ENCODE results near the gene PDE9A.

PDE9A gene

DNA sequence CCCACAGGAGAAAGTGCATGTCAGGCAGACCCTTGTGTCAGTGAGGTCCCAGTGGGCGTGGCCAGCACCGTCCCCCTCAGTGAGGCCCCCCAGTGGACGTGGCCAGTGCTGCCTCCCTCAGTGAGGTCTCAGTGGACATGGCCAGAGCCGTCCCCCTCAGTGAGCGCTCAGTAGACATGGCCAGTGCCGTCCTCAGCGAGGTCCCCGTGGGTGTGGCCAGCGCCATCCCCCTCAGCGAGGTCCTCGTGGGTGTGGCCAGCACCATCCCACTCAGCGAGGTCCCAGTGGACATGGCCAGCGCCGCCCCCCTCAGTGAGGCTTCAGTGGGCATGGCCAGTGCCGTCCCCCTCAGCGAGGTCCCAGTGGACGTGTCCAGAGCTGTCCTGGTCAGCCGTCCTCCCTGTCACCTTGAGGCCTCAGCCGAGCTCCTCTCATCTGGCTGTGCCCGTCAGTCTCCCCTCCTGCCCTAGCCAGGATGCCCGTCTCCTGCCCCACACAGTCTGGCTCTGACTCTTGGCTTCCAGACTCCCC, 35.5 kb downstream of the PDE9A start:
- no peaks in the 10 kb centered on the region for H3K27me3 ChIP-seq (ENCODE audit: control insufficient read depth, insufficient read depth, low read length, poor library complexity, severe bottlenecking)
- 95 to 96% methylated on average over 21 of the region's 21 CpGs for WGBS, 2 experiments
- no peak overlapping the region for H3K4me3 ChIP-seq (ENCODE audit: insufficient read depth, low read depth, low read length)
- peaks cover 38% of the 10 kb centered on the region for H3K36me3 ChIP-seq (ENCODE audit: control insufficient read depth, insufficient read depth, low read length)
- H3K27ac ChIP-seq (ENCODE audit: insufficient read depth, low read depth, low read length, poor library complexity, severe bottlenecking): no peak overlapping the region
- no peaks in the 10 kb centered on the region for H3K9me3 ChIP-seq (ENCODE audit: control insufficient read depth, low read length)
- no peaks in the 10 kb centered on the region for H3K4me1 ChIP-seq (ENCODE audit: control insufficient read depth, insufficient read depth, low read length)

DNA sequence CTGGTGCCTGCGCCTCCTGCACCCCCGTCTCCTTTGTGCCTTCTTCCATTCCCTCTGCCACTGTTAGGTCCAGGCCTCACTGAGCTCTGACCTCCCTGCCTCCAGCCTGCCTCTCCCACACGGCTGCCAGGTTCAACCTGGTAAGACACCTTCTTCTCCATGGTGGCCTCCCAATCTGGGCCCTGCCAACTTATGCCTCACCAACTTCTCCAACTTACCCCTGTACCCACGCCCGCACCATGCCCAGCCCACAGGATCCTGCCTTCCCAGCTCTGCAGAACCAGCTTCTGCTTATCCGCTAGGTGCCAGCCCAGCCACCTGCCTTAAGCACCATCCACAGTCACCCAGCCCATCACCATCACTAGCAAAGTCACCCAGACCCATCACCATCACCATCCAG, 37.2 kb downstream of the PDE9A start:
- 85 to 86% methylated on average over 6 of the region's 6 CpGs for WGBS, 2 experiments
- Histone ChIP-seq H3K27ac (ENCODE audit: insufficient read depth, low read depth, low read length, poor library complexity, severe bottlenecking) (no peak overlapping the region), H3K9me3 (ENCODE audit: control insufficient read depth, low read length) (no peaks in the 10 kb centered on the region), H3K4me3 (ENCODE audit: insufficient read depth, low read depth, low read length) (no peak overlapping the region), H3K4me1 (ENCODE audit: control insufficient read depth, insufficient read depth, low read length) (no peaks in the 10 kb centered on the region), H3K27me3 (ENCODE audit: control insufficient read depth, insufficient read depth, low read length, poor library complexity, severe bottlenecking) (no peaks in the 10 kb centered on the region), H3K36me3 (ENCODE audit: control insufficient read depth, insufficient read depth, low read length) (peaks cover 43% of the 10 kb centered on the region)

DNA sequence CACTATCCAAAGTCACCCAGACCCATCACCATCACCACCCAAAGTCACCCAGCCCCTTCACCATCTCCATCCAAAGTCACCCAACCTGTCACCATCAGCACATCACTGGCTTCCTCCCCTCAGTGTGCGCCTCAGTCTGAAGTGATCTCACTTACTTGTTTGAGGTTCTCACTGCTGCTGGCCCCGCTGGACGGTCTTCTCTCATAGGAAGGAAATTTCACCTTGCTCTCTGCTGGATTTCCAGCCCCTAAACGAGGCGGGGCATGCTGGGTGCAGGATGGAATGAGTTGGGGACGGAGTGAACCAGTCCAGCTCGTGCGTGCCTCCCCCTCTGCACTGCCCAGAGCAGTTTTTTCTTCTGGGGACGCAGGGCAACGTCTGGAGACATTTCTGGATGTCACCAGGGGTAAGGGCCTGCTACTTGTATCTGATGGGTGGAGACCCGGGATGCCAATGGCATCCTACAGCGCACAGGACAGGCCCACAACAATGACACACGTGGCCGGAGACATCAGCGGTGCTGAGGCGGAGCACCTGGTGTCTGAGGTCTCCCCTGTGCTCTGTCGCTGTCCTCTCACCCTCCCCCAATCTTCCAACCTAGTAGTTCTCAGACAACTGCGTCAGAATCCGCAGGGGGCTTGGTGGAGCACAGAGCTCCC, 38.6 kb downstream of the PDE9A start:
- Histone ChIP-seq H3K4me3 (ENCODE audit: insufficient read depth, low read depth, low read length) (no peak overlapping the region), H3K36me3 (ENCODE audit: control insufficient read depth, insufficient read depth, low read length) (peaks cover 42% of the 10 kb centered on the region), H3K4me1 (ENCODE audit: control insufficient read depth, insufficient read depth, low read length) (no peaks in the 10 kb centered on the region), H3K27me3 (ENCODE audit: control insufficient read depth, insufficient read depth, low read length, poor library complexity, severe bottlenecking) (no peaks in the 10 kb centered on the region), H3K9me3 (ENCODE audit: control insufficient read depth, low read length) (no peaks in the 10 kb centered on the region), H3K27ac (ENCODE audit: insufficient read depth, low read depth, low read length, poor library complexity, severe bottlenecking) (no peak overlapping the region)
- 94 to 96% methylated on average over 19 of the region's 19 CpGs for WGBS, 2 experiments

DNA sequence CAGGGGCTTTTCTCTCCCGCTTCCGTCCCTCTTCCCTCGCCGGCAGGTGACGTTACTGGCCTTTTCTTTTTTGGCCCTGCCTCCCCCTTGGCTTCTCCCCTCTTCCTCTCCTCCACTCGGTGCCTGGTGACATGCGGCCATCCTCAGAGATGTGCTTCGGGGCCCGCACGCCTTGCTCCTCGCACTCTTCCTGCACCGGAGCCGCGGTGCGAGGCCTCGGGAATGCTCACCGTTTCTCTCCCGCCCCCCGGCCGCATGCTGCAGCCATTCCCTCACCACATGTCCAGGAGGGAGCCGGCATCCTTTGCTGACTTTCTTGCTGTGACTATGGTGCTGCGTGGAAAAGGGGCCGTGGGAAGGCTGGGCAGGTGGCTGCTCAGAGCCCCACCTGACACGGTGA, 39.3 kb downstream of the PDE9A start:
- Histone ChIP-seq H3K9me3 (ENCODE audit: control insufficient read depth, low read length) (no peaks in the 10 kb centered on the region), H3K4me3 (ENCODE audit: insufficient read depth, low read depth, low read length) (no peak overlapping the region), H3K36me3 (ENCODE audit: control insufficient read depth, insufficient read depth, low read length) (peaks cover 41% of the 10 kb centered on the region), H3K27me3 (ENCODE audit: control insufficient read depth, insufficient read depth, low read length, poor library complexity, severe bottlenecking) (no peaks in the 10 kb centered on the region), H3K4me1 (ENCODE audit: control insufficient read depth, insufficient read depth, low read length) (no peaks in the 10 kb centered on the region), H3K27ac (ENCODE audit: insufficient read depth, low read depth, low read length, poor library complexity, severe bottlenecking) (no peak overlapping the region)
- WGBS, 2 experiments: 91 to 95% methylated on average over 24 of the region's 24 CpGs

DNA sequence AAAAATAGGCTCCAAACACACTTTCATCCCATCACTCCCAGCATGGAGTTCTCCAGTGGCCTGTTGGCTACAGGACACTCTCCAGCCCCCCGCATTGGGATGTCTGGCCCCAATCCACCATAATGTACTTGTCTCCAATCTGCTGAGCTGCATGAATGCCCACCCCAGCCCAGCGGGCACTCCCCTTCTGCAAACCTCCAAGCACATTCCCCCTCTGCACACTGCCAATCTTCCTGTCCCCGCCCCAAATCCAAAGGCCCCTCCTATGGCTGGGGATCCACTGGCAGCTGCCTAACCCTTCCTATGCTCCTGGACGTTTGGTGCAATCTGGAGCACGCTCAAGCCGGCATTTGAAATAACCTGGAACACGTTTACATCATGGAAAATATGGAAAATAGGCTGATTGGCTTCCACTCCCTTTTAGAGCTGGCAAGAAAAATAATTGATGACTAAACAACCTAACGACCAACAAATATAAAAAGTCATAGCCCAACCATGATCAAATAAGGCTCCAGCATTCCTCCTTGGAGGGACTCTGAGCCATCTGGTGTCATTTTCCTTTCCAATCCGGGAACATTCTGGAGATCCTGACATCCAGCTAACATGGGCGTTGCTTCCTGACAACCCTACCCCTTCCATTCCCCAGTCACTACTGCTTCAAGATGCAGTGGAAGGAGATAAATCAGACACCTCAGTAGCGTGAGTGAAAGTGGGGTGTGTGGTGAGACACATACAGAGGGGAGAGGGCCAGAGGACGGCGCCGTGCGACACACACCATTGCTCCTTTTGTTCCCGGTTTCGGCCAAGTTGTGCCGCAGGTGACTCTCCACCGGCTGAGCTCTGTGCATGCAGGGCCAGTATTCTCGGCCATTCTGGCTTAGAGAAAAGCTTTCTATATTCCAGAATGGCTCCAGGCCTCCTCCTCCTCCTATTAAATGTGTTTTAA, 41.6 kb downstream of the PDE9A start:
- Histone ChIP-seq H3K27ac (ENCODE audit: insufficient read depth, low read depth, low read length, poor library complexity, severe bottlenecking) (no peak overlapping the region), H3K27me3 (ENCODE audit: control insufficient read depth, insufficient read depth, low read length, poor library complexity, severe bottlenecking) (no peaks in the 10 kb centered on the region), H3K4me3 (ENCODE audit: insufficient read depth, low read depth, low read length) (no peak overlapping the region), H3K36me3 (ENCODE audit: control insufficient read depth, insufficient read depth, low read length) (peaks cover 25% of the 10 kb centered on the region), H3K9me3 (ENCODE audit: control insufficient read depth, low read length) (no peaks in the 10 kb centered on the region), H3K4me1 (ENCODE audit: control insufficient read depth, insufficient read depth, low read length) (no peaks in the 10 kb centered on the region)
- WGBS, 2 experiments: 95 to 96% methylated on average over 20 of the region's 20 CpGs

DNA sequence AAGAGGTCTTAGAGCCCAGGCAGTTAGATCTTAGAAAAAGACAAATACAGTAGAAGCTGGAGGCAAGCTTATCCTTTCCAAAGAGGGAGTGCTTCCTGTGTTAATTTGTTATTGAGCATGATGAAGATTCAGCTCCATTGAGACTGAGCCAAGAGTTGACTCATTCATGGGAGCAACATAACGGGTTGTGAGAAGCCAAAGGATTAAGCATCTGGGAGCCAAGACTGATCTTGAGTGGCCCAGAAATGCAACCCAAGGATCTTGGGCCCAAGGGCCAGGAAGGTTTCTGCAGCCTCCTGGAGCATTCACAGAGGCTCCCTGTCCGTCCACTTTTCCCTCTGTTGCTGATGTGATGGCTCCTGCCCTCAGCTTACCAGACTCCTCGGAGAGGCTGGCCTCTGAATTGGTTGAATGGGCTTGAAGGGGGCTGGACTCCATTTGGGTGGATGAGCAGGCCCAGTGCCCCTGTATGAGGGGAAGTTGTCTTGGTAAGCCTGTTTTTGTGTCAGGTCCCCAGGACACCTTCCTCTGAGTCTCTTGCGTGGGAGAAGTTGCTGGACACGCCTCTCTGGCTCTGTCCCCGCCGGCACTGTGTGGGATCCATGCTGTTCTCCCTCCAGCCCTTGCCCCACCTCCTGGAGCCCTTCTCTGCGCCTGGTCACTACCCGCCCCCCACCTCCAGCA, 42.4 kb downstream of the PDE9A start:
- Histone ChIP-seq H3K4me3 (ENCODE audit: insufficient read depth, low read depth, low read length) (no peak overlapping the region), H3K4me1 (ENCODE audit: control insufficient read depth, insufficient read depth, low read length) (no peaks in the 10 kb centered on the region), H3K9me3 (ENCODE audit: control insufficient read depth, low read length) (no peaks in the 10 kb centered on the region), H3K36me3 (ENCODE audit: control insufficient read depth, insufficient read depth, low read length) (peaks cover 19% of the 10 kb centered on the region), H3K27me3 (ENCODE audit: control insufficient read depth, insufficient read depth, low read length, poor library complexity, severe bottlenecking) (no peaks in the 10 kb centered on the region), H3K27ac (ENCODE audit: insufficient read depth, low read depth, low read length, poor library complexity, severe bottlenecking) (no peak overlapping the region)
- WGBS, 2 experiments: 85 to 90% methylated on average over 7 of the region's 9 CpGs

DNA sequence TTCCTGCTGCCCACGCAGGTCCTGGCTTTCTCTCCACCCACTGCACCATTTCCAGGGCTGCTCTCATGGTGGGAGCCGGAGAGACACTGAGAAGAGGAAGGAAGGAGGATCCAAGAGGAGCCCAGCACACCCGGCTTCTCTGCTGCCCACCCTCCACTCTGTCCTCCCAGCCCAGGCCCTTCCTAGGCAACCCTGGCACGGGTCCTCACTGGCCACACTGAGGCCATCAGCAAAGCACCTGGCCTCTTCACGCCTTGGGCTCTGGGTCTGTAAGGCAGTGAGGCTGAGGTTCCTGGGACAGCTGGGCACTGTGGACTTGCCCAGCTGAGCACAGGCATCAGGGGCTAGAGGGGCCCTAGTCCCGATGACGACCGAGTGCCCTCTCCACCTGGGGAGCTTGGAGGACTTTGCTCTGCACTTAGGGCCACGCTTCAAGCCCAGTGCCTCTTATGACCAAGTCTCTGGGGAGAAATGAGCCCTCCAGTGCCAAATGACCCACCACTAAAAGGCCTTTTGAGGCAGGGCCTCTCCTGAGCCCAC, 43.1 kb downstream of the PDE9A start:
- WGBS, 2 experiments: 94 to 95% methylated on average over 9 of the region's 9 CpGs
- Histone ChIP-seq H3K4me1 (ENCODE audit: control insufficient read depth, insufficient read depth, low read length) (no peaks in the 10 kb centered on the region), H3K9me3 (ENCODE audit: control insufficient read depth, low read length) (no peaks in the 10 kb centered on the region), H3K36me3 (ENCODE audit: control insufficient read depth, insufficient read depth, low read length) (peaks cover 20% of the 10 kb centered on the region), H3K27me3 (ENCODE audit: control insufficient read depth, insufficient read depth, low read length, poor library complexity, severe bottlenecking) (no peaks in the 10 kb centered on the region), H3K27ac (ENCODE audit: insufficient read depth, low read depth, low read length, poor library complexity, severe bottlenecking) (no peak overlapping the region), H3K4me3 (ENCODE audit: insufficient read depth, low read depth, low read length) (no peak overlapping the region)

DNA sequence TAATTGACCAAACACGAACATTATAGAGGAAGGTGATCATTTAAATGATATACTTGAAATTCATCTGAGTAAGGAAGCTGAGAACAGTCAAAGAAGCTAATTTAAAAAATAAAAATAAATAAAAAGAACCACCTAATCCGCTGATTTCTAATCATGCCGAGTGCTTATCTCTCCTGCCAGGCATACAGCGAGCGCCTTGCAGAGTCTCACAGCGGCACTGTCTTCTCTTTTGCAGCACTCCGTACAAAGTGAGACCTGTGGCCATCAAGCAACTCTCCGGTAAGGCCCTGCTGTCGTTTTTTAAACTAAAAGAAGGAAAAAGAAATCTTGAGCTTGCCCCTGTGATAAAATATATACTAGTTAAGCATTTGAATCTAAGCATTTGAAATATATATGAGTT, 45.3 kb downstream of the PDE9A start:
- 90 to 98% methylated on average over 7 to 9 of the region's 9 CpGs for WGBS, 2 experiments

DNA sequence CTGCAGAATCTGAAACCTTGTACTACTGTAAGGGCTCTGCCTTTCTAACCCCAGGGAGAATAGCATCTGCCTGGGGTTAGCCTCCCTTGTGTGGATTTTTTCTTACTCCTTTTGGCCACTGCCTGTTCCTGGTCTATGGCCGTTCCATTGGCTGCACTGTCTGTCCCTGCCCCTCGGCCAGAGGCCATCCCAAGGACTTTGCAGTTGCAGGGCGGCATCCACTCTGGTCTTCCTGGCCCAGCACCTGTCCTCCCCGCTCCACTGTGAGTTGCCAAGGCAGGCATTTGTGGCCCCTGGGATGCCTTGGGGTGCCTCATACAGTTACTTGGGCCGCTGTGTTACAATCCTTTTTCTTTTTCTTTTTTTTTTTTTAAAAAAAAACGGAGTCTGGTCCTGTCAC, 45.8 kb downstream of the PDE9A start:
- Histone ChIP-seq H3K9me3 (ENCODE audit: control insufficient read depth, low read length) (no peaks in the 10 kb centered on the region), H3K36me3 (ENCODE audit: control insufficient read depth, insufficient read depth, low read length) (peaks cover 18% of the 10 kb centered on the region), H3K27me3 (ENCODE audit: control insufficient read depth, insufficient read depth, low read length, poor library complexity, severe bottlenecking) (no peaks in the 10 kb centered on the region), H3K4me1 (ENCODE audit: control insufficient read depth, insufficient read depth, low read length) (no peaks in the 10 kb centered on the region), H3K4me3 (ENCODE audit: insufficient read depth, low read depth, low read length) (no peak overlapping the region), H3K27ac (ENCODE audit: insufficient read depth, low read depth, low read length, poor library complexity, severe bottlenecking) (no peak overlapping the region)
- 91% methylated on average over 6 of the region's 6 CpGs for WGBS, 2 experiments

More for the DNA sequence above, 45.3 kb downstream of the PDE9A start:
- H3K4me1 ChIP-seq (ENCODE audit: control insufficient read depth, insufficient read depth, low read length): no peaks in the 10 kb centered on the region
- H3K9me3 ChIP-seq (ENCODE audit: control insufficient read depth, low read length): no peaks in the 10 kb centered on the region
- H3K4me3 ChIP-seq (ENCODE audit: insufficient read depth, low read depth, low read length): no peak overlapping the region
- H3K27ac ChIP-seq (ENCODE audit: insufficient read depth, low read depth, low read length, poor library complexity, severe bottlenecking): no peak overlapping the region
- H3K36me3 ChIP-seq (ENCODE audit: control insufficient read depth, insufficient read depth, low read length): peaks cover 18% of the 10 kb centered on the region
- no peaks in the 10 kb centered on the region for H3K27me3 ChIP-seq (ENCODE audit: control insufficient read depth, insufficient read depth, low read length, poor library complexity, severe bottlenecking)
